ENCODE measurements around the gene RRP1.
"Not testable (repeated sequence)": the region's sequence is repeated elsewhere in the genome, so short reads cannot be mapped to it uniquely, and the experiment has no call there.

RRP1 gene

DNA sequence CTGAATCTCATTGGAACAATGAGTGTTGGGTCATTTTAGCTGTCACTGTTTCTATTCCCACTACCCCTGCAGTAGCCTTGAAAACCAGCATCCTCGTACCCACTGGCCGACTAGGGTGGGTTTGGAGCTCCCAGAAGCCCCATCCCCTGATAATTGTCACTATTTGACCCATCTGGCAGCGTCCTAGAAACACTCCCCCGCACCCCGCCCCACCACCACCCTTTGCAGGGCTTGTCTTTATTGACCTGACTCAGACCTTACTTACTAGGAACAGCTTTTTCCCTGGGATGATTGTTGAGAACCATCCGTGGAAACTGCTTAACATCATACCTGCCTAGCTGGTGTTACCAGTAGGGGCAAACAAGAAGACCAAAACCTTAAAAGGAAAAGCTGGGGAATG, 47.2 kb downstream of the RRP1 start:
- no peak for DNase-seq (ENCODE audit: low read depth in 2 of 2)

DNA sequence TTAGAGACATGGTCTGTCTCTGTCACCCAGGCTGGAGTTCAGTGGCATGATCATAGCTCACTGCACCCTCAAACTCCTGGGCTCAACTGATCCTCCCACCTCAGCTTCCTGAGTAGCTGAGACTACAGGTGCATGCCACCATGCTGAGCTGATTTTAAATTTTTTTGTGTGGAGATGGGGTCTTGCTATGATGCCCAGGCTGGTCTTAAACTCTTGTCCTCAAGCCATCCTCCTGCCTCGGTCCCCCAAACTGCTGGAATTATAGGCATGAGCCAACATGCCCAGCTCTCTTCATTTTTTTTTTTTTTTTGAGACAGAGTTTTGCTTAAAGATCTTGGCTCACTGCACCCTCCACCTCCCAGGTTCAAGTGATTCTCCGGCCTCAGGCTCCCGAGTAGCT, 50.9 kb downstream of the RRP1 start:
- DNase-seq (ENCODE audit: low read depth in 2 of 2) = no peak

DNA sequence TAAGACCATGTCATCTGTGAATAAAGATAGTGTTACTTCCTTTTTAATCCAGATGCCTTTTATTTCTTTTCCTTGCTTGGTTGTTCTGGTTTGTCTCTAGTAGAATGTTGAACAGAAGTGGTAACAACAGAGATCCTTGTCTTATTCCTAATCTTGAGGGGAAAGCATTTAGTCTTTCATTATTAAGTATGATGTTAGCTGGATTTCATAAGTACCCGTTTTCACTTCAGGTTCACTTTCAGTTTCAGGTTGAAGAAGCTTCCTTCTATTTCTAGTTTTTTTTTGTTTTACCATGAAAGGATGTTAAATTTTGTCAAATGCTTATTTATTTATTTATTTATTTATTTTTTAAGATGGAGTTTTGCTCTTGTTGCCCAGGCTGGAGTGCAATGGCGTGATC, 53.4 kb downstream of the RRP1 start:
- DNase-seq (ENCODE audit: low read depth in 2 of 2) = no peak

- not testable (repeated sequence) for DNase-seq (ENCODE audit: low read depth in 2 of 2)
Measured at GRCh38 chr21:43844906-43845305, 55.5 kb downstream of the RRP1 start.

DNA sequence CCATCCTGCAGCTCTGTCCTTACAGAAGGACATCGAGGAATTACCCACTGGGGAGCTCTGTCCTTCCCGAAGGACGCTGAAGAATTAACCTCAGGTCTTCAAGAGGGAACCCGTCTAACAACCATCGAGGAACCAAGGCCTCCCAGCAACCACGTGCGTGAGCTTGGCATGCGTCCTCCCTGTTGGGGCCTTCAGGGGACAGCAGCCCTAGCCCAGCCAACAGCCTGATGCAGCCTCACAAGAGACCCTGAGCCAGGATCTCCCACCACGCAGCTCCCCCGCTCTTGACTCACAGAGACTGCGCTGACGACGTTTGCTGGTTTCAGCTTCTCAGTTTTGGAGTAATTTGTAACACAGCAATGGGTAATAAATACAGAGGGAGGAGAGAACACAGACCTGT, 56.0 kb downstream of the RRP1 start:
- DNase-seq (ENCODE audit: low read depth in 2 of 2) = no peak

GRCh38 chr21:43846430-43846829, 57.1 kb downstream of the RRP1 start:
- DNase-seq (ENCODE audit: low read depth in 2 of 2) = no peak

DNA sequence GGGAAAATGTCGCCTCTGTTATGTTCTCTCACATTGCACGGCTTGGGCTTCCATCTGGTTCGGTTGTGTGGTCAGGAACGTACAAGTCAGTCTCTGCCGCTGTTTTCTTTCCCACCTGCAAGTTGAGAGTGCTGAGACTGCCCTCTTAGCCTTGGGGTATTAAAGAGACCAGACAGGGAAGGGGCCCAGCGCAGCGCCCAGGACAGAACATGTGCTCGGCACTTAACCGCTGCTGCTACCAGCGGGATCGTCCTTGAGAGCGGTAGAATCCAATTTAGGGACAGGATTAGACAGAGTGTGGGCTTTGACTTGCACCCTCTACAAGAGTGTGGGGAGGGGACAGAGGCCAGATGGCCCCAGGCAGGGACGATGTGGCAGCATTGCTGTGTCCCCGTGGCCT, 57.9 kb downstream of the RRP1 start:
- DNase-seq (ENCODE audit: low read depth in 2 of 2) = no peak

- DNase-seq (ENCODE audit: low read depth in 2 of 2) = no peak
Measured at GRCh38 chr21:43848771-43849170, 59.4 kb downstream of the RRP1 start.

DNA sequence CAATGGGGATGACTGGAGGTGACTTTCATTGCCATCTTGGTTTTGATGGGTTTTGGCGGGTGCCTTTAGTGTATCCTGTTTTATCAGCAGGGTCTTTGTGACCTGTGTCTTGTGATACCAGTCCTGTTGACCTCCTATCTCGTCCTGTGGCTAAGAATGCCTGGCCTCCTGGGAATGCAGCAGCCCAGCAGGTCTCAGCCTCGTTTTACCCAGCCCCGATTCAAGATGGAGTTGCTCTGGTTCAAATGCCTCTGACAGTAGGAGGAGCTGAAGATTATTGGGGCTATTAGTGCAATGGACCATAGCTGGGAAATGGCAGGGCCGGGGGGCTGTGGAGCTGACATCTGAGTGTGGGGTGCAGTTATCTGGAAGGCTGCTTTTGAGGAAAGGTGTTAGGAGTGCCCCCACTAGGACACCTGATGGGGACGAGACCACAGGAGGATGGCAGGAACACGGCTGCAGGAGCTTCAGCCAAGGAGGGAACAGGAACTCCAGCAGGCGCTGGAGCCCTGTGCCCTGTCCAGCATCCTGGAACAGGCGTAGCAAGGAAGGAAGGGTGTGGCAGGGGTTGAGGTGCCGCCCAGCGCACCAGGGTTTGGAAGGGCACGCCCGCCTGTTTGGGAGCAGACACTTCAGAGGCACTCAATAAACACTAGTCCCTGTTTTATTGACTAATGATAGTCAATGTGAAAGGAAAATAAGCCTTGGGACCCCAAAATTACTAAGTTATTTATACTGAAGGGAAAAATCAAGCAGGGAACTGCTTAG, 60.3 kb downstream of the RRP1 start:
- DNase-seq (ENCODE audit: low read depth in 2 of 2) = no peak

GRCh38 chr21:43850728-43851295, 61.4 kb downstream of the RRP1 start:
- DNase-seq (ENCODE audit: low read depth in 2 of 2) = no peak

DNA sequence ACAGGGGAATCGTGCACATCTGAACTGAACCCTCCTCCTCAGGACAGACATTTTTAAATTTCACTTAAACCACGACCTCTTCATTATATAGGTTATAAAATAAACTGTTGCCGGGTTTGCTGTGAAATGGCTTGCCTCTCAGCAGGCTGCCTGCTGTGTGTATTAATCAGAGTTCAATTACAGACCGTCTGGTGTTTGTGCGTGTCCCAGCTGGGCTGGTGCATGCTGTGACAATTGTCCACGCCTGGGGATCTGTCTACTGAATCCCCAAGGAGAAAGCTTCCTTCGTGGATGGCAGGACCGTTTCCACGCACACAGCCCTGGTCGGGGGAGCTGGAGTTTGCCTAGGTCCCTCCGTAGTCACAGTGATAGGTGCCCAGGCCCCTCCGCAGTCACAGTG, 62.2 kb downstream of the RRP1 start:
- no peak for DNase-seq (ENCODE audit: low read depth in 2 of 2)

- DNase-seq (ENCODE audit: low read depth in 2 of 2) = no peak
Measured at GRCh38 chr21:43853851-43854772, 64.7 kb downstream of the RRP1 start.

Measured in stimulated activated CD8-positive, alpha-beta memory T cell treated with anti-CD3 and anti-CD28 coated beads, Interleukin-15, amount 100 ng/mL, for 4 hours (primary cell).